Measurements from ENCODE around the gene GRN. TPM values are rescaled to one million over a fixed set of nuclear protein-coding genes. Genes with fewer than 3 reads are reported as not detected.

The GRN gene
- total RNA-seq, 6 donors from 2014 or later: 439 to 1,887 (median 1,220) TPM

- DNase-seq (no peak), ATAC-seq (ENCODE audit: low FRiP score in 2 of 2) (peak in 1 of 2 donors; percentile 3)
- Histone ChIP-seq H3K4me3 (peak overlapping the region in 3 of 4 donors; percentile 43 to 57 (median 50)), H3K27me3 (peaks cover 0 to 5% (median 2%) of the 10 kb centered on the region in 4 donors), H3K4me1 (peaks cover 16 to 22% (median 19%) of the 10 kb centered on the region in 4 donors), H3K27ac (no peak overlapping the region), H3K9me3 (no peaks in the 10 kb centered on the region), H3K36me3 (no peaks in the 10 kb centered on the region)
- WGBS, 2 donors: 49 to 68% methylated on average over 12 to 23 of the region's 29 CpGs
- TF ChIP-seq CTCF (IDR thresholded peaks at IDR 0.05) (no peak), EP300 (IDR thresholded peaks at IDR 0.05) (no peak), POLR2A (IDR thresholded peaks at IDR 0.05) (no peak), POLR2AphosphoS5 (IDR thresholded peaks at IDR 0.05) (no peak)
Measured at GRCh38 chr17:44384281-44384822, 39.2 kb downstream of the GRN start.

DNA sequence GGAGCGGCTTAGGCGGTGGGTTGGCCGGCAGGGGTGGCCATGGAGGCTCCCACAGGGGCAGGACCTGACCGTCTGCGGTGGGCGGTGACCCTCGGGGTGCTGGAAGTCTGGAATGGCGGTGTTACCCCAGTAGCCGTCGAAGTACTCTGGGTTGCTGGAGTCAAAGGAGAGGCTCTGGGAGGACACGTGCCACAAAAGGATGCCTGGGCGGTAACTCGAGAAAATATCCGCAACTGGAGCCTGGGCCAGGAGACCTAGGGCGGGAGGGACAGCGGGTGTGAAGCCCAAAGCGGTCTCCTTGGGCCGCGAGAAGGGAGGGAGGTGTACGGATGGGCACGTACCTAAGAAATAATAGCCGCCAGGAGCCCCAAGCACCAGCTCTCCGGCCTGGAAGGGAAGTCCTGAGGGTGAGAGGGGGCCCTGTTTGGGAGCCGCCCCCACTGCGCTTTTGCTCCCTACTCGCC, 39.8 kb downstream of the GRN start:
- Histone ChIP-seq H3K4me1 (peaks cover 16 to 22% (median 19%) of the 10 kb centered on the region in 4 donors), H3K27ac (no peak overlapping the region), H3K36me3 (no peaks in the 10 kb centered on the region), H3K4me3 (peak overlapping the region; percentile 7 to 57 (median 46)), H3K9me3 (no peaks in the 10 kb centered on the region), H3K27me3 (peaks cover 0 to 5% (median 2%) of the 10 kb centered on the region in 4 donors)
- 5 to 14% methylated on average over 13 to 24 of the region's 26 CpGs for WGBS, 2 donors
- ATAC-seq (ENCODE audit: low FRiP score in 2 of 2) (peak; percentile 1 to 23), DNase-seq (peak in 1 of 2 donors; percentile 81)
- no peak for TF ChIP-seq POLR2AphosphoS5 (IDR thresholded peaks at IDR 0.05)

GRCh38 chr17:44385287-44386181, 40.4 kb downstream of the GRN start:
- peak overlapping the region; percentile 7 to 57 (median 46) for H3K4me3 ChIP-seq
- no peak overlapping the region for H3K27ac ChIP-seq
- peak; percentile 90 to 96 for DNase-seq

GRCh38 chr17:44386182-44386525, 41.1 kb downstream of the GRN start:
- TF ChIP-seq CTCF (IDR thresholded peaks at IDR 0.05) (no peak), POLR2A (IDR thresholded peaks at IDR 0.05) (no peak), EP300 (IDR thresholded peaks at IDR 0.05) (no peak), POLR2AphosphoS5 (IDR thresholded peaks at IDR 0.05) (no peak)
- Histone ChIP-seq H3K4me3 (peak overlapping the region in 3 of 4 donors; percentile 43 to 57 (median 50)), H3K4me1 (peaks cover 16 to 22% (median 19%) of the 10 kb centered on the region in 4 donors), H3K27me3 (peaks cover 0 to 5% (median 2%) of the 10 kb centered on the region in 4 donors), H3K9me3 (no peaks in the 10 kb centered on the region), H3K27ac (no peak overlapping the region), H3K36me3 (no peaks in the 10 kb centered on the region)
- WGBS, 2 donors: 44 to 50% methylated on average over 6 to 10 of the region's 10 CpGs
- DNase-seq: no peak
- ATAC-seq (ENCODE audit: low FRiP score in 2 of 2): no peak

More at GRCh38 chr17:44385287-44386181, 40.4 kb downstream of the GRN start:
- H3K4me1 ChIP-seq: peaks cover 16 to 22% (median 19%) of the 10 kb centered on the region in 4 donors
- no peaks in the 10 kb centered on the region for H3K36me3 ChIP-seq
- WGBS, 2 donors: 0 to 6% methylated on average over 16 to 37 of the region's 68 CpGs
- ATAC-seq (ENCODE audit: low FRiP score in 2 of 2): peak; percentile 88 to 95
- H3K9me3 ChIP-seq: no peaks in the 10 kb centered on the region
- TF ChIP-seq POLR2A (IDR thresholded peaks at IDR 0.05) (peak in 2 of 4 donors; percentile 16 to 44), EP300 (IDR thresholded peaks at IDR 0.05) (no peak), CTCF (IDR thresholded peaks at IDR 0.05) (peak in 1 of 6 experiments; percentile 12), POLR2AphosphoS5 (IDR thresholded peaks at IDR 0.05) (peak in 1 of 2 donors; percentile 68)
- H3K27me3 ChIP-seq: peaks cover 0 to 5% (median 2%) of the 10 kb centered on the region in 4 donors

DNA sequence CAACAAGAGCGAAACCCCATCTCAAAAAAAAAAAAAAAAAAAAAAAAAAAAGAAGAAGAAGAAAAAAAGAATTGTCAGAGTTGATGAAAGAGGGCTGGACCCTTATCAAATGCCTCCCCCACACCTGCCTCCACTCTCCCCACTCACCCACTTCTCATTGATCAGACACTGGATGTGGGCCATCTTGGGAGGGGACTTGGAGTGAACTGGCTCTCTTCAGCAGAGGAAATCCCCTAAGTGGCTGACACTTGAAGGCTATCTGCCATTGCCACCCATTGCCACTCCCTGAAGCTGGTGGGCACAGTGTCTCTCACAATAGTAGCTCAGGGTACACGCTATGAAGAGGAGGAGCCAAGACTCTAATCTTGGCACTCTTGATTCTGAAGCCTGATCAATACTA, 42.7 kb downstream of the GRN start:
- DNase-seq (no peak), ATAC-seq (ENCODE audit: low FRiP score in 2 of 2) (no peak)
- H3K36me3 ChIP-seq: no peaks in the 10 kb centered on the region
- H3K4me3 ChIP-seq: no peak overlapping the region
- TF ChIP-seq CTCF (IDR thresholded peaks at IDR 0.05) (no peak), EP300 (IDR thresholded peaks at IDR 0.05) (no peak), POLR2AphosphoS5 (IDR thresholded peaks at IDR 0.05) (no peak), POLR2A (IDR thresholded peaks at IDR 0.05) (no peak)
- H3K4me1 ChIP-seq: peaks cover 16 to 22% (median 19%) of the 10 kb centered on the region in 4 donors
- no peak overlapping the region for H3K27ac ChIP-seq
- H3K9me3 ChIP-seq: no peaks in the 10 kb centered on the region
- 76 to 92% methylated on average over 1 to 2 of the region's 2 CpGs for WGBS, 2 donors
- peaks cover 0 to 5% (median 2%) of the 10 kb centered on the region in 4 donors for H3K27me3 ChIP-seq
